ENCODE data around the gene CLDN9.

- TF ChIP-seq POLR2A (IDR thresholded peaks at IDR 0.05): no peak
- TF ChIP-seq CTCF (IDR thresholded peaks at IDR 0.05): no peak
Measured at GRCh38 chr16:2985893-2986355, 26.8 kb upstream of the CLDN9 start.

Data from esophagus squamous epithelium (tissue), 4 donors.